ENCODE data around the gene CACNB4.

Gene CACNB4

DNA sequence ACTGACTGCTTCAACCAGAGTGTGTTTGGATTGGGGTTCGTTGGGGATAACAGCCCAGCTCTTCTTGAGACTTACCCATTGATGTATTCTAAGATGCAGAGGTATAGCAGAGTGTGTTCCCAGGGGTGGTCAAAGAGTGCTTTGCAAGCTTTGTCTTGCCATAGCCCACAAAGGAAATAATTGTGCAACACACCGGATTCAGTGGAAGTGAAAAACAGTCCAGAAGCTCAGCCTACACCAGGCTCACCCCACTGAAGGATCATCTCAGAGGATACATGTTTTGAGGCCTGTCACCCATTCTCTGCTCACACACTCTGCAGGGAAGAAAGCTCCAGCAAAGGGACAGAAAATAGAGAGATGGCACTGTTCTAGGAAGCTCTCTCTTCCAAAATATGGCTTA, 9.6 kb downstream of the CACNB4 start:
- DNase-seq (ENCODE audit: low read depth in 1 of 2, low spot score in 1 of 2): no peak

DNA sequence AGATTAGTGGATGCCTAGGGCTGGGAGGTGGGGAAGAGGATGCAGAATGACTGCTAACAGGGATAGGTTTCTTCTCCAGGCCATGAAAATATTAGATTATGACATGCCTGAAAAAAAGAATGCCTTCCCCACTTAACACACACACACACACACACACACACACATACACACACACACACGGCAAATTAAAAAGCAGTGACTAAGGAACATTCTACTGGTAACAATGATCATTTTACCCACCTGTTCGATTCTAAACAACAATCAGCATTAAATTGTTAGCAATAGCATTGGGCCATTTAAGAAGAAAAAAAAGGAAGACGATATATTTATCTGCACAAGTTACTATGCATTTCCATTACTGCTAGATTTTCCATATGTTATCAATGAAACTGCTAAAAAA, 10.8 kb downstream of the CACNB4 start:
- no peak for DNase-seq (ENCODE audit: low read depth in 1 of 2, low spot score in 1 of 2)

GRCh38 chr2:152086231-152086630, 12.6 kb downstream of the CACNB4 start:
- no peak for DNase-seq (ENCODE audit: low read depth in 1 of 2, low spot score in 1 of 2)

GRCh38 chr2:152084076-152084475, 14.8 kb downstream of the CACNB4 start:
- no peak for DNase-seq (ENCODE audit: low read depth in 1 of 2, low spot score in 1 of 2)

GRCh38 chr2:152083202-152083875, 15.5 kb downstream of the CACNB4 start:
- no peak for DNase-seq (ENCODE audit: low read depth in 1 of 2, low spot score in 1 of 2)

DNA sequence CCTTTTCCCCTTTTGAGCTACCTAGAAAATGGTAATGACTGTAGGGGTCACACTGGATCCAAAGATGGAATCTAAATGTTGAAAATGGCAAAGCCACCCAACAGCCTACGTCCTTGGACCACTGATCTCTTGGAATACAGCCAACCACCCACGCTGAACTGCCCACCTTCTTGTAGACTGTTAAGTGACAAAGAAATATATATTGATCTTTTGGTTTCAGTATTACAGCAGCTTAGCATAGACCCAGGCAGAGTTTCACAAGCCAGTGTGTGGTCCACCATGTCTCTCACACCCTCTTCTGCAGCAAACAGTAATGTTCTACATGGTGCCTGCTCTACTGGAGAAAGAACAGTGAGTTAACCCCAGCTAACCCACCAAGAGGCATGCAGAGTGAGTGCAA, 20.2 kb downstream of the CACNB4 start:
- no peak for DNase-seq (ENCODE audit: low read depth in 1 of 2, low spot score in 1 of 2)

GRCh38 chr2:152078023-152078422, 20.8 kb downstream of the CACNB4 start:
- DNase-seq (ENCODE audit: low read depth in 1 of 2, low spot score in 1 of 2): no peak

DNA sequence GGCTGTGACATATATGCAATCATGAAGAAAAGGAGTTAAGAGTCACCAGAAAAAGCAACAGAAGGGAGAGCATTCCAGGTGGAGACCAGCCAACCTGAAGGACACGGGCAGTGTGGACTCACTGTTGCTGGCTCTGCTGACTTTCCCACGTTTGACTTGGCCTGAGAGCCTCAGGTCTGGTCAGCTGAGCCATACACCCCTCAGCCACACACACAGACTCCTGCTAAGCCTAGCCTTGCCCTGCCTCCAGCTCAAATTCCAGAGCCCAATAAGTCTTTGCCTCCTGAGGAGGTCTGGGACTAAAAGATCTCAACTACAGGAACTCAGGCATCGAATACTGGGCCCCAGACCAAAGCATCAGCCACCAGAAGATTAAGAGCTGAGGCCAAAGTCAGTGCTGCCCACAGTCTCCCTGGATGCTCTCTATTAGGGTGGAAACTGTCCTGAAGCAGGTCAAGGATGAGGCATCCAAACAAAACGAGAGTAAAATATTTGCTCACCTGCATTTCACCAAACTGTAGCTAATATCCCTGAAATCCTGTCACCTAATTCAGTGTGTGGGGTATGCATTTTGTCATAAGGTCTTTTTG, 23.3 kb downstream of the CACNB4 start:
- DNase-seq (ENCODE audit: low read depth in 1 of 2, low spot score in 1 of 2): no peak

DNA sequence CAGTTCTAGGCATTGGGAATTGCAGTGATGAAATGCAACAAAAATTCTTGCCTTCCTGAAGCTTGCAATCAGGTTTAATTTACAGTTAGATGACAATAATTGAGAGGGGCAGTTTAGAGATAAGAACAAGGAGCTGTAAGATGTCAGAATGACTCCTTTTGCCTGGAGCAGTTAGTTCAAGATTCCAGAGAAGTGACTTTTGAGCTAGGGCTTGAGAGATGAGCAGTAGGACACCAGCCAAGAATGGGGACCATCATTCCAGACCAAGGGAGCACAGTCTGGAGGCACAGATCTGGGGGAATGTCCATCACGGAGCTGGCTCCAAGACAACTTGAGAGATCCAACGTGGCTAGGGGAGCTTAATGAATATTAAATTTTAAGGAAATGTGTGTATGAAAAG, 26.8 kb downstream of the CACNB4 start:
- DNase-seq (ENCODE audit: low read depth in 1 of 2, low spot score in 1 of 2): no peak

- no peak for DNase-seq (ENCODE audit: low read depth in 1 of 2, low spot score in 1 of 2)
These were observed 27.3 kb downstream of the CACNB4 start for GRCh38 chr2:152071518-152071917.

- DNase-seq (ENCODE audit: low read depth in 1 of 2, low spot score in 1 of 2): no peak
These were observed 27.8 kb downstream of the CACNB4 start for GRCh38 chr2:152071092-152071491.

DNA sequence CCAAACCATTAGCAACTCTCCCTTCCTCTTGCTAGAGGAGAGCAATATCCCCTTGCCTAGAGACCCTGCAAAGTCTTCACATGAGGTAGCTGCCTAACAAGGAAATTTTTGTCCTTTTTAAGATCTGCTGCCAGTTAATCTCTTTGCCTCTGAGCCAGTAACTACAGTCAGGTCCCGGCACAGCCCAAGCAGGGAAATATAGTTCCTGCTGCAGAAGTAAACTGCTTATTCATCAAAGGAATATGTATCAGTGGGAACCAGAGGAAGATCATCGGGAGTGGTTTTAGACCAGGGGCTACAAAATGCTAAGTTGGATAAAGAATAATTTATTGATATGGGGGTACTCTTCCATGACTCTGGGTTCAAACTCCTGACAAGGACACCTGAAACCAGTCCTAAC, 30.6 kb downstream of the CACNB4 start:
- DNase-seq (ENCODE audit: low read depth in 1 of 2, low spot score in 1 of 2): no peak

- DNase-seq (ENCODE audit: low read depth in 1 of 2, low spot score in 1 of 2): no peak
These were observed 31.0 kb downstream of the CACNB4 start for GRCh38 chr2:152067823-152068222.

- no peak for DNase-seq (ENCODE audit: low read depth in 1 of 2, low spot score in 1 of 2)
These were observed 32.9 kb downstream of the CACNB4 start for GRCh38 chr2:152065945-152066344.

- DNase-seq (ENCODE audit: low read depth in 1 of 2, low spot score in 1 of 2): no peak
These were observed 34.8 kb downstream of the CACNB4 start for GRCh38 chr2:152064001-152064400.

GRCh38 chr2:152063325-152063924, 35.4 kb downstream of the CACNB4 start:
- no peak for DNase-seq (ENCODE audit: low read depth in 1 of 2, low spot score in 1 of 2)

DNA sequence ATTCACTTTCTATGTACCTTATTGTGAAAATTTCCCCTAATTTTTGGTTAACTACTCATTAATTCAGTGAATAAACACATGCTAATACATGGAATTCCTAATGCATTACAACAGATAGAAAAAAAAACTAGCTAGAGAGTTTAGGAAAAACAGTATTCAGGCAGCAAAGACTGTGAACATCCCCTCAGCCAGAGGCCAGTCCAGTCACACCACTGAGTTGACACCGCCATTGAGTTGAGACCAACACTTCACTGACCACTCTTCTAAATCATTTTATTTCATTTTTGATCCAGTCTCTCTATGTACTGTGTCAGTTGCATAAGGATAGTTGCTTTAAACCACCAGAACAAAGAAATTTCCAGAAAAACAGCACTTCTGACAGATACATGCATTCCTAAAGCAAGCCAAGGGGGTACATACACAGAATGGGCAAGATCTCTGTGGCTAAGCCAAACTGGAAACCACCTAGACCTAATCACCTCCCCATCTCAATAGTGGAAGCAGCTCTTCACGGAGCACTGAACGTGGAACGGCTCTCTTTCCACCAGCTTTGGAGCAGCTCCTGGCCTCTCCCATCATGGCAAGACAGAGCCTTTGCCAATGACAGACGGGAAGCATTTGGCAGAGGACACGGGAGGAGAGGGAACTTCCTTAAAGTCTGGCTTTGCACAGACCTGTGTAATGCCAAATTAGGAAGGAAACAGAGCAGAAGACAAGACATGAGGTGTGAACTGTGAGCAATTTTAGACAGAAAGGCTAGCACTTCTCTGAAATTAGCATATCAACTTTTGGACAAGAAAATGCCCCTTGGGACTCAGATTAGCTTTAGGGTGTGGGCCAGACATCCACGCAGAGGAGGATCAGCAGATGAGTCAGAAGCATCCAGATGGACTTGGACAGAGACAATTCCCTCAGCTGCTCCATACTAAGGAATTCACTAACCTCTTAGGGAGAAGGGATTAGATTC, 36.4 kb downstream of the CACNB4 start:
- no peak for DNase-seq (ENCODE audit: low read depth in 1 of 2, low spot score in 1 of 2)

GRCh38 chr2:152061383-152061782, 37.5 kb downstream of the CACNB4 start:
- no peak for DNase-seq (ENCODE audit: low read depth in 1 of 2, low spot score in 1 of 2)

DNA sequence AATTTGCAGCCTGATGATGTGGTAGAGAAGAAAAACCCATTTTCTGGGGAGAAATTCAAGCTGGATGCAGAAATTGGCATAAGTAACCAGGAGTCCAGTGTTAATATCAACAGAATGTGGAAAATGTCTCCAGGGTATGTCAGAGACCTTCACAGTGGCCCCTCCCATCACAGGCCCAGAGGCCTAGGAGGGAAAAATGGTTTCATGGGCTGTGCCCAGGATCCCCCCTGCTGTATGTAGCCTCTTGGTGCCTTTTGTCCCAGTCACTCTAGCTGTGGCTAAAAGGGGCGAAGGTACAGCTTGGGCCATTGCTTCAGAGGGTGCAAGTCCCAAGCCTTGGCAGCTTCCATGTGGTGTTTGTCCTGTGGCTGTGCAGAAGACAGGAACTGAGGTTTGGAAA, 40.2 kb downstream of the CACNB4 start:
- DNase-seq (ENCODE audit: low read depth in 1 of 2, low spot score in 1 of 2): no peak

DNA sequence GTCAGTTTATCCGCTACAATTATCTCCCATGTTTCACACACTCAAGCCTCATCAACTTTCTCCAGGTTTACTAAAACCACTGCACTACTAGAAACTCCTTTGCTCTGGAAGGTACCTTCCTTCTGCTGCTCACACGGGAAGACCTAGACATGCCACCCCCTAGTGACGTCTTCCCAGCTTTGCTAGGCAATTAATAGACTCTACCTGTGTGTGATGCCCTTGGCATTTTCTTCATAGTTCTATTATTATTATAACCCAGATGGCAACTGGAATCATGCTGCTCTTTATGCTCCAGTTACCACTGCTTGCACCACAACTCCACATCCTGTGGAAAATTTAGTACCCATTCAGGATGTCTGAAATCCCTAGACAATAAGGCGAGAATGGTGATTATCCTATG, 42.4 kb downstream of the CACNB4 start:
- DNase-seq (ENCODE audit: low read depth in 1 of 2, low spot score in 1 of 2): no peak

- no peak for DNase-seq (ENCODE audit: low read depth in 1 of 2, low spot score in 1 of 2)
These were observed 43.3 kb downstream of the CACNB4 start for GRCh38 chr2:152055366-152056108.

Measured in stimulated activated CD4-positive, alpha-beta T cell treated with anti-CD3 and anti-CD28 coated beads, Interleukin-15, amount 100 ng/mL, for 1 hour (primary cell).